GM18907 (cell line): ENCODE results near the gene CDC25A.

ENCODE experiments used
- ATAC-seq: cut with Tn5 transposase; IDR thresholded peaks from one replicate; pipeline ENCODE4 v1.9.1; 2021; ENCODE audit warnings: mild to moderate bottlenecking, moderate library complexity; ENCODE audit not compliant: unreplicated experiment

CDC25A gene

DNA sequence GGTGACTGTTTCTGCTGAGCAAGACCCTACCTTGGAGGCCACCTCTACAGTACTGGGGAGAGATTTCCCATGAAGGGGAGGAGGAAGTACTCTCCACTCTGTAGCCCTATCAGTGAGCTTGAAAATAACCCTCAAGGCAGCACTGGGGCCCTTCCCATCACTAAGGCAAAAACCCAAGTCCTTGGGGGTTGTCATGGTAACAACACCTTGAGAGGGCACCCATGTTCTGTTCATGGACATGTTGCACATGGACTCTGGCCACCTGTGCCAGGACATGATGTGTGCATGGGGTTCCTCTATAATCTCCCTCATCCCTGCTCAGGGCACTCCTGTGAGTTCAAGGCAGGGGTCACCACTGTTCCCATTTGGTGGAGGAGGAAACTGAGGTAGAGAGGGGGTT lies 10.9 kb upstream of the CDC25A start:
- ATAC-seq, result no peak

DNA sequence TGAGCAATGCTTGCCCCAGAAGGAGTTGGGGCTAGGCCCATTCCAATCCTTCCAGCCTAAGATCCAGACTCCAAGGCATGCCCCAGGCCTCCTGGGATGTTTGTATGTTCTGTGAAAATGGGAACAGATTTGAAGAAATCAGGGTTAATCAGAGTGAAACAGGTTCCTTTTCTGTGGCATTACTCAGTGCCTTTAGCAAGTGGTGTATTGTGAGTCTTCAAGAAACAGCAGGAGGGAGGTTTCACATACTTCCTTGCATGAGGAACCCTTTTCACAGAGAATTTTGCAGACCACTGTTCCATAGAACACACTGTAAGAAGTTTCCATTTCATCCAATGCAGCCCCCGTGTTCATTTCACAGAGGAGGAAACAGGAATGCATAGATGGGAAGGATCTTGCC lies 8.4 kb upstream of the CDC25A start:
- no peak for ATAC-seq

DNA sequence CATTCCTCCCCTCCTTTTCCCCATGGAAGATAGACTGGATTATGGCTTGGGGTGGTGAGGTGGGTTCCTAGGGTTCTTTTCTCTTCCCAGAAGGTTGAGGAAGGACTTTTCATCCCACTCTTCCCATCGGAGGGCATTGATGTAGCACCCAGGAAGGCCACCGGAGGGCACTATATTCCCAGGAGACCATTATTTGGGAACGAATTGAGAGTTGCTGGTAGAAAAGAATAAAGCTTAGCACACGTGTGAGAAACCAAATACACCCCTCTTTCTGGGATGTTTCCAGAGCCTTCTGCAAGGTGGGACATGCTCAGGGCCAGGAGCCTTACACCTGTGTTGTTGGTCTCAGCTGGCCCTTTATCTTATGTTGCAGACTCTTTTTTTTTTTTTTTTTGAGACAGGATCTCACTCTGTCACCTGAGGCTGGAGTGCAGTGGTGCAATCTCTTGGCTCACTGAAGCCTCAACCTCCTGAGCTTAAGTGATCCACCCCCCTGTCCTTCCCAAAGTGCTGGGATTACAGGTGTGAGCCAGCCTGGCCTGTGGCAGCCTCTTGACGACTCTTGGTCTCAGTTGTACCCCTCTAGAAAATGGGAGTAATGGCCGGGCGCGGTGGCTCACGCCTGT lies 6.3 kb upstream of the CDC25A start:
- ATAC-seq, result no peak

DNA sequence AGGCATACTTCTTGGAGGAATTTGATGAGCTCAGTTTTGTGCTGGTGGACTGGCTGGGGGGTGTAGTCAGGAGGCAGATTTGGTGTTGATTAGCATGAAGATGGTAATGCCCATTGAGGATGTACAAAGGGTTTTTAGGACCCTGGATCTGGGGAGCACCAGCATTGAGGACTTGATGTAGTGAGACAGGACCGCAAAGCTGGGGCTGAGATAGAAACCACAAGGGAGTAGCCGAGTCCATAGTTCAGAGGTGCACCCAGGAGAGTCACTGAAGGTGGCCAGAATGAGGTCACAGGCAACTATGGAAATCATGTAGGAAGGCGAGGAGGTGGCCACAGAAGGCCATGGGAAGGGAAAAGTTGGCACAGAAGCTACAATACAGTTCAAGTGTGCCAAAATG lies 2.7 kb upstream of the CDC25A start:
- ATAC-seq, result no peak

DNA sequence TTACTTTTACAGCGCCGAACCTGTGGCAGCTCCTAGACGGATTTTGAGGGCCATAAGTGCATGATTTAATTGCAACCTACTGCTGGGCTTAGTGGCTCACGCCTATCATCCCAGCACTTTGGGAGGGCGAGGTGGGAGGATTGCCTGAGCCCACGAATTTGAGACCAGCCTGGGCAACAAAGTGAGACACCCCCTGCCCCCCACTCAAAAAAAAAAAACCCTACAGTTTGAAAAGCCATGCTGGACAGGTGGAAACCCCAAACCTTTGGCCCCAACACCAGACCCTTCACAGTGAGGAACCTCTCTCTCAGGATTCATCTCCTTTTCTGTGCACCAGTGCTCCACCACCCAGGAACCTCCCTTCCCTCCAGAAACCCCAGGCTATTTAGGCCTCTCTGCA lies 1.1 kb upstream of the CDC25A start:
- no peak for ATAC-seq

DNA sequence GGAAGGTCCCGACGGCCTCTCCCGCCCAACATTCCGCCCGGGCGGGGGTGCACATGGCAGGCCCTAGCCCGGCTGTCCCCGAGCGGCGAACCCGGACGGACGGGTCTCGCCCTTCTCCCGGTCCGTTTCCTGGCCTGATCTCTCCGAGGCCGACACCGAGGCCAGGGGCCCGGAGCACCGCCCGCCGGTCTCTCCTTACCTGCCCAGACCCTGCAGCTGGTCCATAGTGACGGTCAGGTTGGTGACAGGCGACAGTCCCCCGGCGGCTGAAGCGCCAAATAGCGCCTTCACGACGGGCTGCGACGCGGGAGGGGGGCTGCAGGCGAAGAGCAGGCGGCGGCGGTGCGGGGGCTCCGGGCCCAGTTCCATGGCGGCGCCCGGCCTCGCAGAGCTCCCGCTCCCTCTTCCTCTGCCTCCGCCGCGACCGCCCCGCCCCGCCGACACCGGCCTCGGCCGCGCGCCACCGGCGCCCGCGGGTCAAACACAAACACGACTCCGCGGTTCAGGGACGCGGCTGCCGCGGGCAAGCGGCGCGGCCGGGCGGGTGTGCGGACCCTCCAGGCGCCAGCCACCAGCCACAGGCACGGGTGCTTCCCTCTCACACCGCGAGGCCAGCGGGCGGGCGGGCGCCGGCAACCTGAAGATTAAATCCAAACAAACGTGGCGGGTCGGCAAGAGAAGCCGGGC lies 495 bp downstream of the CDC25A start:
- peak; percentile 33 for ATAC-seq

DNA sequence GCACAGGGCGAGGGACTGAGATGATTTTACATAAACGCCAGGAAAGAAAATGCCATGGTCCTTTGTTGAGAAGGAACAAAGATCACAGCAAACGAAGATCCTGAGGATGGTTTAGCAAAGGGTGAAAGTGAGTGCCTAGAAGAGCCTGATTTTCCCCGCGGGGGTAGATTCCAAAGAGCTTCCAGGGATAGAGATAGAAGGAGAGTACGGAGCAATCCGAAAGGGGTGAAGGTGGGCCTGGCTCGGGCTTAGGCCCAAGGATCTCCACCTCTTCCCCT lies 977 bp downstream of the CDC25A start:
- ATAC-seq, result no peak

DNA sequence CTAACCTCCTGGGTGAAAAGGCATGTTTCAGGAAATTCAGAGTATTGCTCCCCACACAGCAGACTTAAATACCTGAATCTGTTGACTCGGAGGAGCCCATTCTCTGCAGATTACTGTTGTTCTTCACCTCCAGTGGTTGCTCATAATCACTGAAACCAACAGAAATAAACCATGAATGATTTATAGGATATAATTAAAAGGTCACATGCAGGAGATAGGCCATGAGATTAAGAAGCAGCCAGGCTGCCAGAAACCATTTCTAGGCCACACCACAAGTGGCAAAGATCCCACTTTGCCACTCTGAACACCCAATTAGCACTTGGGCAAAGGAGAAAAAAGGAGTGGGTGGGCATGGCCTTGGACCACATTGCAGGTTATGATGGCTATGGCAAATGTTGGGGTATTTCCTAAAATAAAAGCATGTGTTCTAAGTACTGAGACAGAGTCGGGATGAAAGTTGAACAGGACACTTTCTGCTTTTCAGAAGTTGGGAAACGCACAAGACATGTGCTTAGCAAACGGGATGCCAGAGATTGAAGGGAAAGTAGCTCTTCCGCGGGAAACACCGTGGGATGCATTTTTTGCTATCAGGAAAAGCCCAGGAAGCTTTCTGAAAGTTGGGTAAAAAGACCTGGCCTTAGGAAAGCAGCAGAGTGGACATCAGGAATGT lies 1.5 kb downstream of the CDC25A start:
- ATAC-seq, result no peak

DNA sequence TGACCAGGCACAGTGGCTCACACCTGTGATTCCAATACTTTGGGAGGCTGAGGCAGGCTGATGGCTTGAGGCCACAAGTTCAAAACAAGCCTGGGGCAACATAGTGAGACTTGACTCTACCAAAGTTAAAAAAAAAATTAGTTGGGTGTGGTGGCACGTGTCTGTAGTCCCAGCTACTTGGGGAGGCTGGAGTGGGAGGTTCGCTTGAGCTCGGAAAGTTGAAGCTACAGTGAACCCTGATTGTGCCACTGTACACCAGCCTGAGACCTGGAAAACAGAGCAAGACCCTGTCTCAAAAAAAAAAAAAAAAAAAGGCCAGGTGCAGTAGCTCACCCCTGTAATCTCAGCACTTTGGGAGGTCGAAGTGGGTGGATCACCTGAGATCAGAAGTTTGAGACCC lies 3.1 kb downstream of the CDC25A start:
- ATAC-seq, result no peak

DNA sequence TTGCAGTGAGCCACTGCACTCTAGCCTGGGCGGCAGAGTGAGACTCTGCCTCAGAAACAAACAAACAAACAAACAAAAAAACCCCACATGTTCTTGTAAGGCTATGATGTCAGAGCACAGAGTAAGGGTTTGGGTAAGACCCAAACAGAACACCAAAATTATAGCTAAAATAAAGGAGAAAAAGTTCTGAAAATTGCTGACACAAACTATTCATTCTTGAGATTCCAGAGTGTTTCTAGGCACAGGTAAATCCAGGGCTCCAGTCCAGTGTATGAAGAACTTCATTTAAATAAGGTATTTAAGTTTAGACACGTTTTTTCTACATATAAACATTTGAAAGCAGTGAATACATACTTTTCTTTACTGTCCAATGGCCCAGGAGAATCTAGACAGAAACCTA lies 3.9 kb downstream of the CDC25A start:
- ATAC-seq, result no peak

DNA sequence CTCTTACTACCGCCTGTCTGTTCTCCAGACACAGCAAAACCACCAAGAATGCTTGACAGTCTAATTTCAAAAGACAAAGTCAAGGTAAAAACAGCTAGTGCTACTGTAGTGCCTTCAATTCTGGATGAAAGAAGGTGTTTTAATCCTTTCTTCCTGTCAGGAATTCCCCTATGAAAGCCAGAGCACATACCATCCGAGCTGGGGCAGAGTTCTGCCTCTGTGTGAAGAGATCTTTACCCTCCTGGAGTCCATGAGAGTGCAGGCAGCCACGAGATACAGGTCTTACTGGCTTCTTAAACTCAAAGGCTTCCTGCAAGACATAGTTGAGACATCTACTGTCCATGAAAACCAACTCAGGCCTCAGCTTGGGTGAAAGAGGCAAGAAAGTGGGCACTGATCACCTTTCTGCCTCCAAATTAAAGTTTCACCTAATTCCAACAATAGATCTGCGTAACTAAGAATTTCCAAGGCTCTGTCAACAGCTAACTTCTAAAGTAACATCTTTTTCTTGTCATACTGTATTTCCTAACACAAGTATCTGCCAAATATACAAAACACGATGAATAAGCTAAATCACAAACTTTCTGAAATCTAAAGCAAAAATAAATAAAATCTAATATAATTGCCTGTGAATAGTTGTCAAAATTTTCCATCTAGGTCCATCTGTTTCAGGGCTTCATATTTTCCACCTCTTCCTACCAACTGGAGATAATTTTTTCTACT lies 7.5 kb downstream of the CDC25A start:
- no peak for ATAC-seq

DNA sequence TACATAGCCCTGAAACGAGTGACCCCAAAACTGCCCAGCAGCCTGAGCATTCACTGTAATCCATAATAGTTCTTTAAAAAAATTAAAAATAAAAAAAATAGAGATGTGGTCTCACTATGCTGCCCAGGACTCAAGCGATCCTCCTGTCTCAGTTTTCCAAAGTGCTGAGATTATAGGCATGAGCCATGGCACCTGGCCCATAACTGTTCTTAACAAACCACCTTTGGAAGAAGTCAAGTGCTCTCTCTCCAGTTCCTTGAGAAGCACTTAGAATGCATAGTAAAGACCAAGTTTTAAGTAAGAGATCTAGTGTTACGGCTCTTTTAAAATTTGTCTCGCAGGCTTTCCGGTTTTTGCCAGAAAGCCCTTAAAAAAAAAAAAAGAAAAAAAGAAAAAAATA lies 8.2 kb downstream of the CDC25A start:
- ATAC-seq, result no peak

DNA sequence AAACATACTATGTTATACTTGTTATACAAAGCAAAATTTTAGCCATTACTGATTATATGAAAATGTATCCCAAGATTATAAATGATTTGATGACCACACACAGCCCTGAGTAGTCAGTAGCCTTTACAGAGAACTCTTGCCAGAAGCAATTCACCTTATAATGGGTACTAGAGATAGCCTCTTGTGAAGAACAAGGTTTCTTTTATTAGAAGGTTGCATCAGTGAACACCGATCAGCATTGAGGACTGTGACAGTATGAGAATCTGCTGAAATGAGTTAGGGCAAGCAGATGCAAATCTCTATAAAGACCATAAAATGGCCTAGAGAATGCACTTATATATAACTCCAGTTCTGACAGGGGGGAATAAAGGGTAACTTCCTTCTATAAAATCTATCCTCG lies 10.1 kb downstream of the CDC25A start:
- no peak for ATAC-seq

DNA sequence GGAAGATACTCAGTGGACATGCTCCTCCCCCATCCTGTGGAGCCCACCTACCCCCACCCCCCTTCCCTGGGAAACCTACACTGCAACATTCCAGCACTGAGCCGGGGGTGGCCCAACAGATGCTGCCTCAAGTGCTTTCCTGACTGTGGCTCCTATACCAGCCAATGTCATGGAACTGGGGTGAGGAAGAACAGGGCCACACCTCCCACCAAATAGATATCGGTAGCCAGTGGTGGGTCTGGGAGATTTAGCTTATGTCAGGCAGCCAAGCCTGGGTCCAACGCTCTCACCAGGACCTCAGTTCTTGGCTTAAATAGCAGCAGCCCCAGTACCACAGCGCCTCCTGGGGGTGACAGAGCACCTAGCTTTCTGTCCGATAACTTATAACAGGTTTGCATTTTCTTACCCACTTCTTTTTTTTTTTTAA lies 30.3 kb downstream of the CDC25A start:
- no peak for ATAC-seq

DNA sequence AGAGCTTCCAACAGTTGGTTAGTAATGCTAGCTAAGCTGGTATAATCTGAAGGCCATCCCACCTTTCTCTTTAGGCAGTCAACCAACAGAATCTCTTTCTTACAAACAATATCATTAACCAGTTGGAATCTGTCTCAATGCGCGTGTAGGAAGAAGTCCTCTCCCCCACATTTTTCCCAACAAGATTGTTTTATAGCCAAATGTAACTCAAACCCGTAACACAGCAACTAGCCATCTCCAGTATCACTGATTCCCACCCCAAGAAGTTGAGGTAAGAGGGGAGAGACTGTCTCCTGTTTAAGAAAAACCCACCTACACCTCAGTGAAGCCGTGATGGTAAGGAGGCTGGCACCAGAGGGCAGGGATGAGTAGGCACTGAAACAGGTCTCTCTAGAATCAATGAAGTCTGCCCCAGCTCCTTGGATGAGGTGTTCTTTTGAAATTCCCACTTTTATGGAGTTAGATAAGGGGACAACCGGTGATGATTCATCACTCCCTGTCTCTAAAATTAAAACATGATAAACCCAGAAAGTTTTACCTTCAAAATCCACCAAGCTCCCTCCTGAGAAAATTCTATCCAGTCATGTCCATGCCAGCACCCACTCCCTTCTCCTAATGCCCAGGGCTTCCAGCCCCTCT lies 30.9 kb downstream of the CDC25A start:
- ATAC-seq, result no peak

DNA sequence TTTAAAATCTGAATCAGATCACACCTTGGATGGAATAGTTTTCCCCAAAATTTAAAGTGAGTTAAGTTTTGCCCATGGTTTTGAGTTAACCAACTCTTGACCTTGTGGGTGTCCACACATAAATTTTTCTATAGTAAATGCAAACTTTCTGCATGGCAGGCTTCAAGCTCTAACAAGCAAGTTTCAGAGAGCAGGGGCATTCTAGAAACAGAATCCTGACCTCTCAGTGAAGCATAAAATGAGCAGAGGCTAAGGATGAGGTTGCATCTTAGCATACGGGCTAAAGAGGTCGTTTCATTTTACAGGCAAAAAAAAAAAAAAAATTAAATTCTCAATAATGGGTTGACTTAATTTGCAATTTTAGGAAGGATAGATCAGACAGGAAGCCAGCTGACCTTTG lies 32.1 kb downstream of the CDC25A start:
- no peak for ATAC-seq

DNA sequence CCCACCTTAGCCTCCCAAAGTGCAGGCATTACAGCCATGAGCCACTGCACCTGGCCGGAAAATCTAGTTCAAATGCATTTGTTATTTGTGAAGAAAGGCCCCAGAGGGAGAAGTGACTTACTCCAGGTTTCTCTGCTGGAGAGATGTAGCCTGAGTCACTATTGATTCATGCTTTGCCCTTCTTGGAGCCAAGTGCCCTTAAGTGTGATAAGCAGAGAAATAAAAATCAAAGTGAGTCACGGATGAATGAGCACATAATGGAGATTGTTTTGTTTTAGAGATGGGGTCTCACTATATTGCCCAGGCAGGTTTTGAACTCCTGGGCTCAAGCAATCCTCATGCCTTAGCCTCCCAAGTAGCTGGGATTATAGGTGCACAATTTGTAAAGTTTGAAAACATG lies 33.1 kb downstream of the CDC25A start:
- no peak for ATAC-seq

DNA sequence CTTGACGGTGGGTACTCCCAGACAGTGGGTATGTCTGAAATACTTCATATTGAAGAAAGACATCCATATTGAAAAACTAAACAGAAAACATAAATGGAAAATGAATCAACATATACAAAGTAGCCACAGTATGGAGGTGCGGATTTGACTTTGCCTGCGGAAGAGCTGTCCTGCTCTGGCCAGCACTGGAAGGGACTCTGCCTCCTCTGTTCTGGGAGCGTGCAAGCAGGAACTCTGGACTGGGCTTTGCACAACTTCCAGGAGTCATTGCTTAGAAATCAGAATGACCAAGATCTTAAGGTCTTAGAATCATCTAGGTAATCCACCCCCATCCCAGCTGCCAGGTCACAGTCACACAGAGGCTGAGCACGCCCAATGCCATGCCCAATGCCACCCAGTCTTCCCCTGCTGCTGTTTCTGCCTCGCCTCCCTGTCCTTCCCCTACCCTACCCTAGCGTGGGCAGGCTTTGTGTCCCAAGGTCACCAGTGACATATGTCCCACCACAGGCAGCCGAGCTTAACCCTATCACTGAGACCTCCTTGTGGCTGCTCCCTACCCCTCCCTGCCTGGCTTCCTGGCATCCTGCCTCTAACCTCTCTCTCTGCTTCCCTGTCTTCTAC lies 36.3 kb downstream of the CDC25A start:
- no peak for ATAC-seq

DNA sequence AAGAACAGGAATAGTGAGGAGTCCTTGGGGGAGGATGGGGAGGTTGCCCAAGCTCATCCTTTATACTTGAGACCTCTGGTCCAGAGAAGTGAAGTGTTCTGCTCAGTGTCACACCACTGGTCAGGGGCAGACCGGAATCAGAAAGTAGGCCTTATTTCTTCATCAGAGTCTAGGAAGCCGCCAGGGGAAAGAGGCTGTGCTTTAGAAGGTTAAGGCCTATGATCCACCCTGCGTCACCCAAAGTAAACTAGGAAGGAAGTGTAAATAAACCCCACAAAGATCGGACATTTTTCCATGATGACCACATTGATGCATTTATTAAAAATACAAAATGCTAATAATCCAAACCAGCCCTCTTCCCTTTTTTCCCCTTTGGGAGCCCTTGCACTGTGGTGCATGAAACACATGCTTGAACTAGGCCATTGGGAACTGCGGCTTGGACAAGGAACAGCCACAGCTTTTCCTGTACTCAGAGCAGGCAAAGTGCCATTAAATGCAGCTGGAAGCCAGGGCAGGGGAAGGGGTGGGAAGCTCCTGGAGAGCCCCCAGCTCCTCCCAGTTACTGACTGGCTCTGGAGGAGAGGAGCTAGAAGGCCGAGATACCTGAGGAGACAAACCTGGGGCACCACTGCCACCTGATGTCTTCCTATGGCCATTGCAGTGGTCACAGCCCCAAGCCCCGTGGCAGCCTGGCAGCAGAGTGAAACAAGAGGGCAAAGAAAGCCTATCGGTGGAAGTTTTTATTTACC lies 37.0 kb downstream of the CDC25A start:
- ATAC-seq, result no peak

DNA sequence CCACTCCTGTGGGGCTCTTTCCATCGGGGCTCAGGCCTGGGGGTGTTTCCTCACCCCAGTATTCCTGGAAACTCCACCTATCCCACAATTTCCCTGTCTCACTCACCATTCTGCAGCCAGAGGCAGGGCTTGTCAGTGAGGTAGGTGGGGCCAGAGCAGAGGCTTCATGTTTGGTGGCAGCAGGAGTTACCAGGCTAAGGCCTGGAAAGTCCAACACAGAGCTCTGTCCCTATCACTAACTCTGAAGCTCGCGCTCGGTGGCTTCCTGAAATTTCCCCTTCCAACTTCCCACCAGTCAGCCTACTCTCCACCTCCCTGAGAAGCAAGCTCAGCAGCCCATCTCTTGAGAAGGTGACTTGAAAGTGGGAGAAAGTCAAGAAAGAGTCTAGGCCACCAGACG lies 44.2 kb downstream of the CDC25A start:
- no peak for ATAC-seq
